SK-N-MC (cell line): Measurements from ENCODE around the gene ZBED3.

Source experiments
- EZH2 ChIP-seq: fragments of 200-600 bp; sonication (generic); IDR thresholded peaks from one replicate; pipeline ENCODE4 v1.6.1; 2017; ENCODE audit warnings: antibody characterized with exemption
- FOXP2 ChIP-seq: optimal IDR thresholded peaks from 2 replicates; pipeline ENCODE3; 2011; ENCODE audit warnings: mild to moderate bottlenecking, moderate library complexity; ENCODE audit not compliant: insufficient read depth; ENCODE audit errors: extremely low read length, control extremely low read depth
- POLR2AphosphoS5 ChIP-seq: IDR thresholded peaks from 2 replicates; pipeline ENCODE4 v1.6.1; 2012; ENCODE audit warnings: mild to moderate bottlenecking, low read depth, low read length, borderline replicate concordance

- no peak for TF ChIP-seq EZH2
- TF ChIP-seq POLR2AphosphoS5, result no peak
- no peak for TF ChIP-seq FOXP2
Observed at GRCh38 chr5:77064040-77064439, 23.0 kb downstream of the ZBED3 start.
